GM18951 (cell line): ENCODE measurements around the gene OGFOD3.
"Not testable (repeated sequence)": the region's sequence is repeated elsewhere in the genome, so short reads cannot be mapped to it uniquely, and the experiment has no call there.

Experiments
- POLR2A ChIP-seq: IDR thresholded peaks from 4 replicates; pipeline ENCODE4 v1.6.1; 2011; ENCODE audit warnings: mild to moderate bottlenecking; ENCODE audit not compliant: insufficient read length, insufficient read depth; ENCODE audit errors: extremely low read depth
- in situ Hi-C: fragments of 300-500 bp; cut with MboI; formaldehyde crosslinking; loops from one replicate; pipeline ENCODE4 v1.12.0; 2022; ENCODE audit warnings: low sequenced_read_pairs, mixed read lengths, inconsistent platforms; ENCODE audit not compliant: unreplicated experiment

The OGFOD3 gene

GRCh38 chr17:82432017-82432416, 13.6 kb upstream of the OGFOD3 start:
- in situ Hi-C loops, result no loop called here
- no peak for TF ChIP-seq POLR2A

GRCh38 chr17:82429824-82430223, 11.4 kb upstream of the OGFOD3 start:
- TF ChIP-seq POLR2A, result no peak
- in situ Hi-C loops, result no loop called here

GRCh38 chr17:82428546-82428945, 10.2 kb upstream of the OGFOD3 start:
- no peak for TF ChIP-seq POLR2A
- in situ Hi-C loops, result no loop called here

DNA sequence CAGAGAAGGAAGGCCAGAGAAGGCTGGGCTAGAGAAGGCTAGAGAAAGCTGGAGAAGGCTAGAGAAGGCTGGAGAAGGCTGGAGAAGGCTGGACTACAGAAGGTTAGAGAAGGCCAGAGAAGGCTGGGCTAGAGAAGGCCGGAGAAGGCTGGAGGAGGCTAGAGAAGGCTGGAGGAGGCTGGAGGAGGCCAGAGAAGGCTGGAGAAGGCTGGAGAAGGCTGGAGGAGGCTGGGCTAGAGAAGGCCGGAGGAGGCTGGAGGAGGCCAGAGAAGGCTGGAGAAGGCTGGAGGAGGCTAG, 6.4 kb upstream of the OGFOD3 start:
- in situ Hi-C loops, result no loop called here
- no peak for TF ChIP-seq POLR2A

DNA sequence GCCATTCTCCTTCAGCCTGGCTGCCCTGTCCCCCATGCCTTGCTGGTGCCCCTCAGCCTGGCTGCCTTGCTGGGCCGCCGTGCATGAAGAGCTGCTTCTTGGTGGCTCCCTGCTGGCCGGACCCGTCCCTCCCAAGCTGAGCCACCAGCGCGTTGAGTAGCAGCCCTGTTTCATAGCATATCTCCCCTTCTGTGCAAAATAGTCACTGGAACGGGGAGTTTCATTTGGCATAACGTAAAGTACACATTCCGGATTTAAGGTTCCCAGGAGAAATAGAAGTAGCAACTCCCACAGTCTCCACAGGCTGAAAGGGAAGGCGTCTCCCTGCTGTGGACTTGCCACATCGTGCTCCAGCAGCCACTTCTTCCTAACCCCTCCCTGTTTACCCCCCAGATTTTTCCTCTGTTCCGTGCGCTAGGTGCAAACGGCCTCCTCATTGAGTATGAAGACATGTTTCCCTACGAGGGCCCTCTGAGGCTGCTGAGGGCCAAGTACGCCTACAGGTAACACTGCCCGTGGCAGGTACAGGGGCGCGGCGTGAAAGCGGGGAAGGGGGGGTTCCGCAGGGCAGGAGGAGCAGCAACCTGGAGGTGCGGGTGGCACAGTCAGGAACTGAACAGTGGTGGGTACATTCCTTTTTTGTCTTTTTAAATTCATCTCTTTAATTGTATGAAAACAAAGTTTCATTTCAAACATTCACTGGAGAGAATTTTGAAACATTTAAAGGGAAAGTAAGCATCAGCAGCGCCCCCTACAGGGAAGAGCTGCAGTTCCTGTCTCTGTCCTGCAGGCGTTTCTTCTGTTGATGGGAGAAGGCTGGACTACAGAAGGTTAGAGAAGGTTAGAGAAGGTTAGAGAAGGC, 5.8 kb upstream of the OGFOD3 start:
- in situ Hi-C loops, result no loop called here
- no peak for TF ChIP-seq POLR2A

DNA sequence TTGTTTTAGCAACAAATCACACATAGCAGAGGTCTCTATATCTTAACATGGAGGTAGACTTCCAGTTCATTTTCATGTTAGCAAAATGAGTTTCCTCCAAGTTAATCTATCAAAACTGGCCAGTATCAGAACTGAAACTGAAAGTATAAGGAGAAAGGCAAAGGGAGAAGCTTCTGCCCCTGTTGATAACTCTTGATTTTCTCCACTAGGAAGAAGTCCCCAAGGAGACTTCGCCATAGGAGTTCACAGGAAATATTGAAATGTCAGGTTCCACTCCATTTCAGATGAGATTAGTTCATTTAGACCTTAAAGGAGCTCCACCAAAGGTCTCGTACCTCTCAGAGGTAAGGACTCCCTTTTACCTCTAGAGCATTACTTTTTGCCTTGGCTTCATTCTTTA, 1.2 kb upstream of the OGFOD3 start:
- no peak for TF ChIP-seq POLR2A

GRCh38 chr17:82416771-82417170, 1.6 kb downstream of the OGFOD3 start:
- in situ Hi-C loops, result no loop called here
- TF ChIP-seq POLR2A, result no peak

More for the DNA sequence above, 1.2 kb upstream of the OGFOD3 start:
- in situ Hi-C loops, result no loop called here

DNA sequence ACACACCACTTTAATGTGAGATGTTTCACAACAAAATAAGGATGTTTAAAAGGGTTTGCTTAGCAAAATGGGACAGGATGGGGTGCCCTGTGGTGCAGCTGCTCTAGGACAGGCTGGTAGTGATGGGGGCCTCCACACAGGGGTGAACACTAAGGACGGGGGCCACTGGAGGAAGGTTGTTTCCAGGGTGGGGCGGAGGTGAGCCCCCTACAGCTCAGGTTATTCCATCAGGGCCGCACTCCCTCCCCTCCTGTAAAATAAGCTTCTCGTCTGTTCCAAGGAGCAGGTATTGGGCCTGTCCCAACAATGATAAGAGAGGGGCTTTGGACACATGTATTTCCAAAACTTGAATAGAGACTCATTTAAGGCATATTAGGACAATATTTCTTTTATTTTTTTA, 2.1 kb downstream of the OGFOD3 start:
- in situ Hi-C loops, result no loop called here

DNA sequence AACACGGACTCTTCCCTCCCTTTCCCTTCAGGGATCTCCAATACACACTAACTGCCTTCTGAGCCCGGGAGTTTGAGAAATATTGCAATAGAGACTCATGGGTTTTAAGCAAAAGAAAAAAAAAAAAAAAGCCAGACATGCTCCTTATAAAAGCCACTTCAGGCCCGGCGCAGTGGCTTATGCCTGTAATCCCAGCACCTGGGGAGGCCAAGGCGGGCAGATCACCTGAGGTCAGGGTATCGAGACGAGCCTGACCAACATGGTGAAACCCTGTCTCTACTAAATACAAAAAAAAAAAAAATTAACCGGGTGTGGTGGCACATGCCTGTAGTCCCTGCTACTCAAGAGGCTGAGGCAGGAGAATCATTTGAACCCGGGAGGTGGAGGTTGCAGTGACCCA, 2.6 kb downstream of the OGFOD3 start:
- in situ Hi-C loops, result no loop called here

More for the DNA sequence above, 2.1 kb downstream of the OGFOD3 start:
- TF ChIP-seq POLR2A, result no peak

DNA sequence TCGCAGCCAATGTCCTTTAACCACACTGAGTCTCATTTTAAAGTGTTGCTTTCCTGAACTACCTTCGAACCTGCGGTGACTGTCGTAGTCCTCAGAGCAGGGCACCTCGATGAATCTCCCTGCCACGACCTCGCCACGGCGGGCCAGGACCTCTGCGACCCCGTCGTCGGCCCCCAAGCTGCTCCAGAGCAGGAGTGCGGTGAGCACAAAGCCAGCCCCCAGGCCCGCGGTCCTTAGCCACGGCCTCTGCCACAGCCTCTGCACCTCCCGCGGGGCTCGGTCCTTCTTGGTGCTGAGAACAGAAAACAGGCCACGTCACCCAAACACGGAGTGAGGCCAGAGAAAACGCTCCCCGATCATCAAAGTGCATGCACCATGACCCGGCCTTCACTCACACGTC, 3.0 kb downstream of the OGFOD3 start:
- no peak for TF ChIP-seq POLR2A
- in situ Hi-C loops, result no loop called here

More for the DNA sequence above, 2.6 kb downstream of the OGFOD3 start:
- no peak for TF ChIP-seq POLR2A

GRCh38 chr17:82414548-82415281, 3.7 kb downstream of the OGFOD3 start:
- TF ChIP-seq POLR2A, result no peak
- in situ Hi-C loops, result no loop called here

DNA sequence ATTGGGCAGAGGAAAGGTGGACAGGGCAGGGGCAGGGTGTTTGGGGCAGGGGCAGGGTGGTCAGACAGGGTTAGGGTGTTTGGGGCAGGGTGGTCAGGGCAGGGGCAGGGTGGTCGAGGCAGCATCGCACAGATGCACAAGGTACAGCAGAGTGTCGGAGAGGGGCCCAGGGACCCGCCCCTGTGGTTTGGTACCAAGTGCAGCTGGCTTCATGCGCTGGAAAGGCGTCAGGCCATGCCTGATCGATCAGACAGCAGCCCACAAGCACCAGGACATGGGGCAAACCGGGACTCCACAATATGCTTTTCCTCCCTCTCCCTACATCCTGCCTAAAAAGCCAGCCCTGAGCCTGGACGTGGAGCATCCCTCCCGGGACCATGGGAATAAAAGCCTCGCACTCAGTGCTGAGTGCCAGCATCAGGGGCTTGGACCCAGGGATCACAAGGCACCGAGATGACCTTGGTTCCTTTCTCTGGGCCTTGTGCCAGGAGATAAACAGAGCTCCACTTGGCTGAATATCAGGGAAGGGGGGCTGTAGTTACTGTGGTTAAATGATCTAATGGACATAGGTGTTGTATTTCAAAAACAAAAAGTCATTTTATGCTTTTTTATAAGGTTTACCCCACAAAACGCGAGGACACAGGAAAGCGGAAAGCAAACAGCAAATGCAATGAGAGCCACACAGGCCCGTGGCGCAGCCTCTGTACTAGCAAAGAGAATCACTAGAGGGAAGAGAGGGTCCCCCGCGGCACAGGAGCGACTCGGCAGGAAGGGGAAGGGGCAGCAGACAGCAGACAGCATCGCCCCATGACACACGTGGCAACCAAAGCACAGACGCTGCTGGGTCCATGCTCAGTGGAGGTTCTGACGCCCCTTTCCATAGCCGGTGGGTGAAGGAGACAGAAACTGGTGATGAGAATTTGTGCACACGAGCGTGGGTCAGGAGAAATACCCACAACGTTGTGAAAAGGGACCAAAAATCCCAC, 5.6 kb downstream of the OGFOD3 start:
- no peak for TF ChIP-seq POLR2A
- in situ Hi-C loops, result no loop called here

- in situ Hi-C loops, result not testable (repeated sequence)
Measured at GRCh38 chr17:82412081-82412480, 6.3 kb downstream of the OGFOD3 start.
